Measurements from ENCODE around the gene STOML3.

Gene STOML3

DNA sequence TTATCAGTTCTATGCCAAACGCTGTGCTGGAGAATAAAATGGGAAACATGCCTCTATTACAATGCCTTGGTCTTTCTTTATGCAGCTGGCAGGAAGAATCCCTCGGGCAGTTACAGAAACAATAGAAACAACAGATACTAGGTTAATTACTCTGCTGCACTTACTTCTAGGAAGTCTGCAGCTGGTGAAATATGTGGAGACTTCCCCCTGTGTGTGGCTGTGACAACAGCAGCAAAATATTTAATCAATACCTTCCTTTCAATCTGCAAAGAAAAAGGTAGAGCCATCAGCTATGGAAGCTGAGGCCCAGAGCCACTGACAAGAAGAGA lies 9.9 kb downstream of the STOML3 start:
- no peak for DNase-seq

DNA sequence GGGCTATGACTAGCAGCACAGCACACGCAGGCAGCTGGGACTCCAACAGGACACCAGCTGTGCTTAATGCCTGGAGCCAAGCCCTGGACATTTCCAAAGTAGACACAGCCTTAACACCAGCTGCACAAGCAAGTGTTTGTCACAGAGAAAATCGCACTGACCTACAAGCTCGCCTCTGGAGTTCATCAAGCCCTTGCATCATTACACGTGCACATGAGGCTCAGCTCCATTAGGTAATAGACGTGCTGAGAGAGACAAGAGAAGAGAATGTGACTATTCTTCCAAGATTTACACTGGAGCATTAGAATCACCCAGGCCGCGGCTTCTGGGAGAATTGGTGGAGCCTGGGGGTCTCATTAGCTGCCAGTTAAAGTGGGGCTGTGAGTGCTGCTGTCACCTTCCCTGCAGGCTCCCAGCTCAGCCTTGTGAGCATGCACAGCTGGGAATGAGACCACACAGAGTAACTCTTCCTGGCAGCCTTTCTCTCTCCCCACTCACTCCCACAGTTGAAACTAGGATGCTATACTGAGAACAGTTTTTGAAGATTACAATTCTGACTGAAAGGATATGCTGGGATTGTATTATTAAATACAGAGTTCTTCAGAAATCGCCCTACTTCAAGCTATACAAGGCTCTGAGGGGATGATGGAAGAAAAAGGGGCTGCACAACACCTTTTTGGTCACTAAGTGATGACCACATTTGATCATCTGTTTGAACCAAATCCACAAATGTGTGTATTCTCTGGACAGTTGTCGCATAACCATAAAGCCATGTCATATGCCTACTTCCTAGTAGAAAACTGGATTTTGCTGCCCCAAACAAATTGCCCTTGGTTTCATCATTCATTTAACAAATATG lies 10.5 kb downstream of the STOML3 start:
- DNase-seq = no peak

DNA sequence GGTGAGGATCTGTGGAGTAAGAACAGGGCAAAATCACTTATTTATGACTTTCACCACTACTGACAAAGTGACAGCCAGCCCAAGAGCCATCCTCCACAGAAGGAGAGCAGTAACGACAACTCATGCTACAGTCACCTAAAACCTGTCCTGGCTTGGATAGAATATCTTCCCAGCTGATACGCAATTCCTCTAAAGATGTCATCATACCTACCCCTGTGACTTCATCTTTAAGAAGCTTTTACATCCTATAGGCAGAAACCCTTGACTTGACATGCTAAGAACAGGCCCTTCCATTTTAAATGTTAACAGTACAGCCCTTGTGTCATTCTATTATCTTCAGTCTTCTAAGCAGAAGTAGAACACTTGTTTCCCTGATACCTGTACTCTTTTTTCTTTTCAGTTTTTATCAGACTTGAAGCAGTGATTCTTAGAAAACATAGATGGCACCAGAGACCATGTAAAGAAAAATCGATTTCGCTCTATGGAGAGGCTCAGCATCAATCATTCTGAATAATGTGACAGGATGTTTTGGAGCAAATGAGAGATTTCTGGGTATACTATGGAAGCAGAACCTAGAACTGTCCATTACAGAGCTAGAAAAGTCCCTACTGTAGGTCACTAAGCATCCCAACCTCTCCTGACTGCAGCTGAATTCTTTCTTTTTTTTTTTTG lies 20.1 kb downstream of the STOML3 start:
- no peak for DNase-seq

DNA sequence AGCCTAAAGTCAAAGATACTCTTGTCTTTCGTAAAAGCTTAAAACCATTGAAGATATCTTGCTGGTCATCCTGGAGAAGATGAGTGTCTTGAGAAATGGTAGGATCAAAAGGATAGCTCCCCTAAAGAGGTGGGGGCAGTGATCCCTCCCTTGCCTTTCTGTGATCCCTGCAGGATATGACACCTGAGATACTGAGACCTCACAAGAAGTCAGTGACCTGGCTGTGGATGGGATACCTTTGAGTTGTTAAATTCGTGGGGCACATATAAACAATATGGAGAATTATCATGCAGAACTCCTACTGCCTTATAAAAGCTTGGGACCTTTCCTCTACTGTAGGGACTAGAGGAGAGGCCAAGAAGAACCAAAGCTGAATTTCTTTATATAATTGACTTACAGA lies 21.4 kb downstream of the STOML3 start:
- no peak for DNase-seq

DNA sequence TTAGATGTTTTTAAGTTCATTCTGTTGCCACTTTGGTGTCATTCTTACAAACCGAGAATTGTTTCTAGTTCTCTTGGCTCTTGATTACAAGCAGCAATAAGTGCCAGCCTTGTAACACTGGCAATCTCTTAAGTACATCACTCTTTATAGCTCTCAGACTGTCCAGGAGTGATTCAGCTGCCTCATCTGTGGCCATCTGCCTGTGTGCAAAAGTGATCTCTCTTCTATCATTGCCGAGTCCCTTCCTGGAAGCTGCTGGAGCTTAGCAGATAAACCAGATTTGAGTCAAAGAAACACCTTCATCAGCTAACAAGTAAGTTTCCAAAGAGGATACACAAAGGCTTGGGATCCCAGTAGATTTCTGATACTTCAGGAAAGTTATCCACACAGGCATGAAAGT lies 23.2 kb downstream of the STOML3 start:
- no peak for DNase-seq

DNA sequence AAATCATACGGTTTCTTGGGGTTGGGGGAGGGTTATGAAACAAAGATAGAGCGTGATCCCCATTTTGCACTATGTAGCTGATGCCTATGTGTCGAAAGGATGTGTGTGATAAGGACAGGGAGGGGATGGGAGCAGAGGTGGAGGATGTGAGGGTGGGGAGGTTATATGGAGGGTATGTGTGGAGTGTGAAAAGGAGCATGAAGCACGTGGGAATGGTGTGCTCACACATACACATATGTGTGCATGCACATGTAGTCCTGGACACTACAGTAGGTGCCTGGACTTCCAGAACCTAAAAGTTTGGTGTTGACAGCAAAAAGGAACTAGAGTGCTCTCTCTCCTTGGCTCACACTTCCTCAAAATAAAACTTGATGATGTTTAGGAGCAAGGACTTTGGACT lies 25.4 kb downstream of the STOML3 start:
- DNase-seq = no peak

DNA sequence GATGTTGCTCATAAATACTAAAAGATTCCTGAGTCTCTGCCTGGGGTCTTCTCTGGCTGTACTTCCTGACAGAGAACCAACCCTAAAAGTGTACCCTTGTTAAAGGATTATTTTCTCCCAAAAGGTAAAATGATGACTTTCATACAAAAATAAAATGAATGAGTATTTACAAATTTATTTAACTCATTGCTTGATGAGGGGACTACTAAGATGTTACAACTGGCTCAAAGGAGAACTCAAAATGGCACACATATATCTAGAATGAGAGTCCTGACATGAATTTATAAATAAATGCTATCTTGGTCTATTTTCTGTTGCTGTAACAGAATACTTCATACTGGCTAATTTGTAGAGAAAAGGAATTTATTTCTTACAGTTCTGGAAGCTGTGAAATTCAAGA lies 30.5 kb downstream of the STOML3 start:
- DNase-seq = no peak

DNA sequence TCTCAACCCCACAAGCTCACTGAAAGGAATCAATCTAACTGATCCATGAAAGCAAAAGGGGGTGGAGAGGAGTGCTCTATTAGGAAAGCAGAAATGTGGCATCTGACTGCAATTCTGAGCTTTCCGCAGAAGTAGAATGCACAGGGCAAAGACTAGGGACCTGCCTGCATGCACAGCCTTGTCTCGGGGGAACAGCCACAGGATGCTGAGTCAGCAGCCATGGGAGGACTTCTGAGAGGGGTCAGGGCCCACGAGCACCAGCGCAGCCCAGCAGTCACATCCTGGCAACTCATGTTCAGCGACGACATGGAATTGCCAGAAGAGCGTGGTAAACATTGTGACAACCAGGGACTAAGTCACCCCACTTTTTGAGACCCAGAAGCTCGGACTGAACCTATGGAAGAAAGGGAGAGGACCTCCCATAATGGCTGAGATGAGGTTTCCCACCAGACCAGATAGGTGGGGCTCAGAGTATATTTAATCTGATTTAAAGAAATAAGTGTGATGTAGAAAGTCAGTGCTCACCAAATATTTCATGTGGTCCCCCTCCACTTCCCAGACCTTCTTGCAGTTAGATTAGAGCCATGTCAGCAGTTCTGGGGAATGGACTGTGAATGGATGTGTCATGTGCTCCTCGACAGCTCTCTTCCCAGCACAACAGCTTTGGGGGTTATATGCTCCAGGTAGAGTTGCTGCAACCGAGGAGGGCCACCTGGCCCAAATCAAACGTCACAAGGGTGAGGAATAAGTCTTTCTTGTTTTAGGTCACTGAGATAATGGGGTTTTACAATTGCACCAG lies 32.6 kb downstream of the STOML3 start:
- no peak for DNase-seq

DNA sequence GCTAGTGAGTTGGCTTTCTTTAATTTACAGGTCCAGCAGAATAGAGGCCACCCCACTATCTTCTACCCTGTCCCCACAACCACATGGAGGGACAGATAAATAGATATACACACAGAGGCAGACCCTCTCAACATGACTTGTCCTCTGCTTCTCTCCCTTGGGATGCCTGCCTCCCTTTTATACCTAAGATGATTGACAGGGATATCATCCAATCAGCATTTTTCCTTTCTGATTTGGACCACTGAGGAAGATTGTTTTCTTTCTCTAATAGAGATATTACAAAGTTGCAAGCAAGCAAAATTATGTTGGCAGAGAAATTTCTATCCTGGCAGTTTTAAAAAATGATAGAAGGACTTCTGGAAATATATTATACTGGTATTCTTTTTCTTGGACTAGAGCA lies 35.8 kb downstream of the STOML3 start:
- DNase-seq = no peak

DNA sequence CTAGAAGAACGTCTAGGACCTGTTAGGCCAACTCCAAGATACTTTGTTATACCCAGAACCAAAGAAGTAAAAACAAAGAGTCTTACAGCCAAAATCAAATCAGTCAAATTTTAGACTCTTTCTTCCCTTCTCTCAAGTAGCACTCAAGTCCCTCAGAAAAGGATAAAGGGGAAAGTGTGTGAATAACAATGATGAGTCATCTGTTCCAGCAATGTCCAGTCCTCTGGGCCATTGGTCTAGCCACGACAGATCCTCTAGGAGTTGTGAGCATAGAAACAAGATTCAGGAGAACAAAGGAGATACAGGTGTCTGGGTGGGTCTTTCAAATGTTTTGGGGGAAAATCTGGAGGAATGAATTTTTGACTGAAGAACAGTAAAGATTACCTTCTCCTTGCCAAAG lies 36.3 kb downstream of the STOML3 start:
- no peak for DNase-seq

DNA sequence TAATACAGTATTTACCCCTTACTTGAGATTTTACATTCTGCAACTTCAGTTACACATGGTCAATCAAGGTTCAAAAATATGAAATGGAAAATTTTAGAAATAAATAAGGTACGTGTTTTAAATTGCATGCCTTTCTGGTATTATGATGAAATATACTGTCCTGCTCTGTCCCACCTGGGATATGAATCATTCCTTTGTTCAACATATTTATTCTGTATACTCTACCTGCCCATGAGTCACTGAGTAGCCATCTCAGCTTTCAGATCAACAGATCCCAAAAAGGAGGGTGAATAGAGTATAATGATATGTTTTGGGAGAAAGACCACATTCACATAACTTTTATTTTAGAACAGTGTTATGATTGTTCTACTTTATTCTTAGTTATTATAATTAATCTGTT lies 37.8 kb downstream of the STOML3 start:
- DNase-seq = no peak

DNA sequence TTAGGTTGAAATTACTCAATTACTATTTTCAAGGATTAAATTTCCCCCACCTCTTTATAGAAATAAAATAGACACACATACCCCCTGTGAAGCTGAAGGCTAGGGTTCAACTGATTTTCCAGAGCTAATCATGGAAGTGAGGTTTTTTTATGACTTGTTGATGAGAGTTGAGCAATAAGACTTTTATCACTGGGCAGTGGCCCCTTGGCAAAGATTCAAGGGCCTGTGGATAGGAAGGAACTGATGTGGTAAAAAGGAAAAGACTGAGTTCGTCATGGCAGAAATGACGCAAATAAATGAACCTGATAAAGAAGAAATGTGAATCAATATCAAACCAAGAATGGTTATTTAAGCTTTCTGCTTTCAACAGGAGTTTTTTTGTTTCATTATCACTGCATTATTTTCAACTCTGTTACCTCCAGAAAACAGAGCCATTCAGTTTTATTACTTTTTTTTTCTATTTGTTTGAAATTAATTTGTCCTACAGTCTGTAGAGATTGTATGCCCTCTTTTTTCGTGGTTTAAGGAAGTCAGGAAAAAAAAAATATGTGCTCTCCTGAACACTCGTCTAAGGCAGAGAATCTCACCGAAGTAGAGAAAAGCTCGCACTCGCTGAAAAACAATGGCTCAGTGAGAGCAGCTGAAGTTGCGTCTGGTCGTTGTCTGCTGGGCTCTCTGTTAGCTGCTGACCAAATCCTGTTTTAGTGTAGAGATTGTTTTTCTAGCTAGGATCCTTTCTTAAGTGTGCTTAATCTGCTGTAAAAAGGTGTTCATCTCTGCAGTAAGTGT lies 38.9 kb downstream of the STOML3 start:
- no peak for DNase-seq

DNA sequence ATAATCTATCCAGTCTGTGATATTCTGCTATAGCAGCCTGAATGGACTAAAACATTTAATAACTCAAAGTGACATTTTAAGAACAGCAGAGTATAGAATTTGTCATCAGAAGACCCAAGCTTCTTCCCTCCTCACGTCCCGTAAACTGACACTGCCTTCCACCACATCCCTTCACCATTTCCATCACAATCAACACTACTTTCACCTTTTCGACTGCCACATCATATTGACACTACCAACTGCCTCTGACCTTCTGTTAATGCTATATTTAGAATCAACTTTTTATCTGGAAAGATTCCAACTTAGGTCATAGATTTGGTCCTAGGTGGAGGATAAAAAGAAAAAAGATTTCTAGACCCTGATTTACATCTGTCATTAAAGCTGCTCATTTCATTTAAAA lies 39.6 kb downstream of the STOML3 start:
- no peak for DNase-seq

DNA sequence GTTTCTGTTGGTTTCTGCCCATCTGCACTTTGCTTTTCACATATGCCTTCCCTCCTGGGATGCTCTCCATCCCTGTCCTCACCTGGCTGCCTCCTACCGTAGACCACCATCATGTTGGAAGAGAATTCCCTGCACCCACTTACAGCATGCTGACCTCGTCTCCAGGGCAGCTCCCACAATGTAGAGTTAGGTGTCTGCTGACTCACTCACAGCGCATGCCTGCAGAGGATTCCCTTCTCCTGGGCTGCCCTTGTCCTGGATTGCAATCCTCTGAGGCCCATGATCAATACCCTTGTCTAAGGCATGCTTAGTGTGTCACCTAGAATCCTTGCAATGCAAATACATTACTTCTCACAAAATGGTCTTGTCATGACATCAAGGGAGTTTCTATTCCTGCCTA lies 43.6 kb downstream of the STOML3 start:
- no peak for DNase-seq

DNA sequence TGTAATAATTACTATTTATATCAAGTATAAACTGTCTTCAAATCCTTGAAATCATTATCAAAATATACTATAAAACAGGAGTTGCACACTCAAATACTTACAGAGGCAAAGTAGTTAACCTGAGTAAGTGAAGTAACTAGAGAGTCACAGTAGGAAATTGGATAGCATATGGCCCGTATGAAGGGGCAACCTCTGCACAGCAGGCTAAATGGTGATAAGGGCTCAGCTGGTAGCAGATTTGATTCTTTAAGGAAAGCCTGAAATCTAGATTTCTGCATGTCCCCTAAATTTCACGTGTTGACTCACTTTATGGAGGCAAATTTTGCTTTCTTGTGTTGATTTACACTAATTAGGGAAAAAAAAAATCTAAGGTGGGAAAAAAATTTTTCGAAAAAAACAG lies 46.4 kb downstream of the STOML3 start:
- no peak for DNase-seq

DNA sequence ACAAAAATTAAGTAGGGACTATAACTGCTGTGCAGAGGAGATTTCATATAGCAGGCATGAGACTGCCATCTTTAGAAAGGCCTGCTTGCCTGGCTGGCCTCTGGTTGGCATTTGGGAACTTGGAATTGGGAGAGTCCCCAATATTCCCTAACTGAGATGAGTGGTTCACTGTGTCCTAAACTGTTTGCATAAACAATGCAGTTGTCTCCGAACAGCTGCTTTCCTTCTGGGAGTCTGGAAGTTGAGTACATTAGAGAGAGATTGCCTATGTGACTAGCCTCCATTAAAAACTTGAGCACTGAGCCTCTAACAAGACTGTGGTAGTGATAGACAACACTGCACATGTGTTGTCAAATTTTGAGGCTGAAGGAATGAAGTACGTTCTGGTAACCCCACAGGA lies 47.4 kb downstream of the STOML3 start:
- no peak for DNase-seq

DNA sequence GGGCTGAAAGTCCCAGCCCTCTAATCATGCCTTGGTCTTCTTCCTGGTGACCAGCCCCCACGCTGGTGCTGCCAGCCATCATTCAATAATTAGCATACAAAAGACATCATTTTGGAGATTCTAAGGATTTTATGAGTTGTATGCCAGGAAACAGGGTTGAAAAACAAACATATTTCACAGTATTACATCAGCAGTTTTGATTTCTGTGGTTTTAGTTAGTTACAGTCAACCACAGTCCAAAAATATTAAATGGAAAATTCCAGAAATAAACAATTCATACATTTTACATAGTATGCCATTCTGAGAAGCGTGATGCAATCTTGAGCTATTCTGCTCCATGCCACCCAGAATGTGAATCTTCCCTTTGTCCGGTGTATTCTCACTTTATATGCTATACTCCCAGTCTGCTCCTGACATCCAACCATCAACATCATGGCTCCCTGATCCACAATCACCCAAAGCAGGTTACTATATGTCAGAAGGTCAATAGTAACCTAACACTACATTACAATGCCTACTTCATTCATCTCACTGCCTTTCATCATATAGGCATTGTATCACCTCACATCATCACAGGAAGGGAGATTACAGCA lies 49.2 kb downstream of the STOML3 start:
- no peak for DNase-seq

DNA sequence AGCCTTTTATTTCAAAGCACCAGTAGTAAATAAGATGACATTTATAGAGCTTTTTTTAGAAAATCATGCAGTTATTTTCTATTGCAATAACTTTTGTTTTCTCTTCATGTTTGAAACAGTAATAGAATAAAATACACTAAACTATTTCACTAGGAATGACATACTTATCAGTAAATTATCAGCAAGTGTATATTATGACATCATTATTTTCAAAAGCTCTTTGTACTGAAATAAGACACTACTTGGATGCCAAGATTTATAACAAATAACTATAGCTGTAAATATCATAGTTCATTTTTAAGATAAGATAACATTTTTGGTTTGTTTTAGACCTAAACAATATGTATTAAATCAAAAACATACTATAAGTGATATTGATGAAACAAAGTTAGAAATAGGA lies 56.8 kb downstream of the STOML3 start:
- DNase-seq = no peak

DNA sequence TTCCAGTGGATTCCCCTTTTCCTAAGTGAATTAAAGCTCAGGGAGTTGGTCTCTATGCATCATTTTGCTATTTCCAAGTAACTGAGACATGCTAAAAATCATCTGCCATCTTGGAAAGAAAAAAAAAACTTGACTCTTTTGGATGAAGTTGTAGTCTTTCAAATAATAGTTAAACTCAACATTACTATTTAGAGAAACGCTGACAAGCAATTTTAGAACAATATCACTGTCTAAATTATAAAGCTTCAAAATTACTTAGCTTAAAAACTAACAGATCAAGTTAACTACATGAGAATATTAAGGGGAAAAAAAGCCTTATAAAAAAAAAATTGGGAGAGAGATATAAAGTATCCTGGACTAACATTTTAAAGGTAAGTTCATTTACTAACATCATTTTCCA lies 68.5 kb downstream of the STOML3 start:
- no peak for DNase-seq

DNA sequence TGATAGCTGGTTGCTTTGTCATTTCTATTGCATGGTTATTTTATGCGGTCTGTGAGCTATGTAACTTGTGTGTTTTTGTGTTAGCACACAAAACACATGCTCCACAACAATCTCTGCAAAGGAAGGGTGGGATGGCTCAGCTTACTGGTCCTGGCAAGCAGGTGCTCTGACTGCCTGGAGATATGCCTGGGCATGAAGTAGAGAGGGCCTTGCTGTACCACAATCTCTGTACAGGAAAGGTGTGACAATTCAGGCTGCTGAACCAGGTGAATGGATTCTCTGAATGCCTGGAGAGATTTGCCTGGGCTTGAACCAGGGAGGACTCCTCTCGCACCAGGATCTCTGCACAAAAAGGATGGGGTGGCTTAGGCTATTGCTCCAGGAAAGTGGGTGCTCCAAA lies 69.5 kb downstream of the STOML3 start:
- DNase-seq = no peak
